HG03196 (cell line): ENCODE data around the gene TAS2R31.
"Not testable (repeated sequence)": the region's sequence is repeated elsewhere in the genome, so short reads cannot be mapped to it uniquely, and the experiment has no call there.

Experiments
- ATAC-seq: cut with Tn5 transposase; IDR thresholded peaks from one replicate; pipeline ENCODE4 v1.9.1; 2021; ENCODE audit not compliant: unreplicated experiment

The TAS2R31 gene

GRCh38 chr12:11031307-11031706, at the start of gene TAS2R31:
Gene TAS2R31 (minus strand): TSS chr12:11031407. CDS start chr12:11031335, 72 bp downstream.
- no peak for ATAC-seq

DNA sequence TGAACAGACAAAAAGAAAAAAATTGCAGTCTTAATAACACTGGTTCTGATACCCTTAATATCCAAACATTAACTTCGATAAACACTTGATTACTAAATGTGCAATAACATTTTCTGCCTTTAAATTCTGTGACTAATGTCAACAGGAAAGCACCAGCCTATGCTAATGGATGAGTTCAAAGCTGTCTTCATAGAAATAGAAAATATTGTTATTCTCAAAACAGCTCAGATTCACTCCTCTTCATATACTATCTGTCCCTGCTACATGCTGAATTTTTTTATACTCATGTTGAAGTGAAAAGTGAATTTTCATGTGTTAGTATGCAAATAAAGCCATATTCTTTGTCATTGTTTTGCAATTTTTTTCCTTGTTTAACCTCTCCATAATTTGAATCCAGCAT, 47.0 kb upstream of the TAS2R31 start:
- ATAC-seq, result no peak

DNA sequence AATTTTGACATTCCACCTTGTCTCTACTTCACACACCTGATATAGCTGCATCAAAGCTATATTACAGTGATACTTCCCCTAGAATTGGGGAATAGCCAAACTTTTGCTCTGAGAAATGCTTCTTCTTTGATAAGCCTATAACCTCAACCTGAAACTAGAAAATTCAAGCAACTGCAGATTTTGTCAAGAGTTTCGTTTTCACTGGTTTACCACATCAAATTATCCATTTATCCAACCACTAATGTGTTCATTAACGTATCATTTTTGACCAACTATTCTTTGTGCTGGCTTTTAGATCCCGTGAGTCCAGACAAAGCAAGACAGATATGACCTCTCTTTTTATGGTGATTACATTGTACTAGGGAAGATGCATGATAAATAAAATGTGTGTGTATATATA, 44.4 kb upstream of the TAS2R31 start:
- ATAC-seq, result no peak

- ATAC-seq, result no peak
These were observed 40.2 kb upstream of the TAS2R31 start for GRCh38 chr12:11071414-11071813.

DNA sequence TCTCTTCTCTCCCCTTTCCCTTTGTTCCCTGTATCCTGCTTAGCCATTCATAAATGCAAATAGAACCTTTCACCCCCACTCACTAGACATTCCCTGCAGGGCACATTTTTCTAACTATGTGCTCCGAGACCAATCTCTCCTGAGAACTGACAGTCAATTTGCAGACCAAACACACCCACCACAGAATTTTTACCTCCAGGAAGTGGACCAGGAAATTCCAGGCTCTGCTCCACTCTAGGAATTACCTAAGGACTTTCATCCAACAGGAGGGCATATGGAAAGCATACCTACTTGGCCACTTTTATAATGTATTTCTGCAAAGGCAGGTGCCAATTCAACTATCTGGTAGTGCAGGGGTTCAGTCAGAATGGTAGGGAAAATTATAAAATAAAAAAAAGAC, 39.8 kb upstream of the TAS2R31 start:
- ATAC-seq, result no peak

DNA sequence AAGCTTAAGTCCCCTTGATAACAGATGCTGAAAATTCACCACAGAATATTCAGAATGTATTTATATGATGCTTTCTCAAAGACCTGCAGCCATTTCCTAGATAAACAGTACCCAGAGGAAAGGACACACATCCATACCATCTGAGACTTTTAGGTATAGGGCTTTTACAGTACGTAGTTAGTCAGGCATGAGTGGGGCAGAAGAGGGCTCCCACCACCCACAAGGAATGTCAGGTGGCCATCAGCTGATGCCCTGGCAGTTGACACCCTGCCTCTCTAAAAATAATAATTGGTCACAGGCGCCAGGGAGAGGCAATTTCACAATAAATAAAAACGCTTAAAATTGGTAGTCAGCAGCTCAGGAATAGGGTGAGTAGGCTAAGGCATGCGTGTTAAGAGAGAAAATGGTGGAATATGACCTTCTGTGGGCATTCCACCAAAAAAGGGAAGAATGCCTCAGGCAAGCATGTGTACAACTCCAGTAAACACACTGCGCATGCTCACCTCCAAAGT, 38.7 kb upstream of the TAS2R31 start:
- ATAC-seq, result no peak

- ATAC-seq, result no peak
These were observed 36.3 kb upstream of the TAS2R31 start for GRCh38 chr12:11067514-11067913.

DNA sequence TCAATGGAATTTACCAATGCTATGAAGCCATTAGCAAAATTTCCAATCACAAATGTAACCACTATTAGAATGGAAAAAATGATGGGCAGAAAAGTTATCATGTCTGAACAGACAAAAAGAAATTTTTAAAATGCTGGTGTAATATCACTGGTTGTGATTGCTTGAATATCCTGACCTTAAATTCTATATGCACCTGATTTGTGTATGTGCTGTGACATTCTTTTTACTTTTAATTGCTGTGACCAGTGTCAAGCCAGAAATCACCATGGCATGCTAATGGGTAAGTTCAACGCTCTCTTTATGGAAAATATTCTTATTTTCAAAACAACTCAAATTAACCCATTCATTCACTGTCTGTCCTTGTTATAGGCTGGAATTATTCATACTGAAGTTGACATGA, 31.0 kb upstream of the TAS2R31 start, which contains the start of gene TAS2R46:
Gene TAS2R46 (minus strand): TSS at position 101 of the 400 bp plus-strand sequence. CDS start 0 bp downstream, at position 101.
- not testable (repeated sequence) for ATAC-seq

DNA sequence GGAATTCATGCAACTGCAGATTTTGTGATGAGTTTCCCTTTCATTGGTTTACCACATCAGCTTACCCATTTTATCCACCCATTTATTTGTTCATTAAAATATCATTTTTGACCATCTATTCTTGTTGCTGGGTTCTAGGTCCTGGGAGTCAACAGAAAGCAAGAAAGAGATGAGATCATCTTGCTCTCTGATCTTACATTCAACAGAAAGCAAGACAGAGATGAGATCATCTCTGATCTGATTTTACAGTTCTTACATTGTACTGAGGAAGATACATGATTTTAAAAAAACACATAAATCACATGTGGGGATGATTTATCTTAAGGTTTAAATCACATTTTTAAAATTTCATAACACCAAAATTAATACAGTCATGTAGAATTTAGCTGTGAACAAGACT, 28.6 kb upstream of the TAS2R31 start:
- ATAC-seq, result no peak

DNA sequence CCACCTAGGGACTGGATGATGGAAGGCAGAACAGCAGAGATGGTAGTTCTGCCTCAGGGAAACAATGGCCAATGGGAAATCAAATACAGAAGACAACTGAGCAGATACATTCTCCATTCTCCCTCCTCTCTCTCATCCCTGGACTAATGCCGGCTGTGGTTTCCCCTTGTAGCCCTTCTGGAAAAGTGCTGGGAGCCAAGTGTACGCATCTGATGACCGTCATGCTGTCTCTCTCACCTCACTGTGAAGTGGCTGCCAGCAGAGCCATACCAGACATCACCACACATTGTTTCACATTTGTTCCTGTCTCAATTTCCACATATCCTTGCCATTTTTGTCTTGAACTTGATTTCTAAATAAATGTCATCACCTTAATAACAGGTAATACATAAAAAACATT, 27.8 kb upstream of the TAS2R31 start:
- no peak for ATAC-seq

DNA sequence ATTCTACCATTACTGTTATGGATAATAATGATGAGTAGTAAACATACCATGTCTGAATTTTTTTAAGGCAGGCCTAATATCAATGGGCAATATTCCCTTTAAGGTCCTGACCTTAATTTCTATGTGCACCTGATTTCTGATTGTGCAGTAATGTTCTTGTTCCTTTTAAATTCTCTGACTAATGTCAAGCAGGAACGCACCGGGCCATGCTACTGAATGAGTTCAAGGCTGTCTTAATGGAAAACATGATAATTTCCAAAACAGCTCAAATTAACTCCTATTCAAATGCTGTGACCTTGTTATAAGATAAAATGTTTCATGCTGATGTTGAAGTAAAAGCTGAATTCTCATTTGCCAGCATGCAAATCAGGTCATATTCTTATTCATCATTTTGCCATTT, 24.1 kb upstream of the TAS2R31 start:
- ATAC-seq, result no peak

DNA sequence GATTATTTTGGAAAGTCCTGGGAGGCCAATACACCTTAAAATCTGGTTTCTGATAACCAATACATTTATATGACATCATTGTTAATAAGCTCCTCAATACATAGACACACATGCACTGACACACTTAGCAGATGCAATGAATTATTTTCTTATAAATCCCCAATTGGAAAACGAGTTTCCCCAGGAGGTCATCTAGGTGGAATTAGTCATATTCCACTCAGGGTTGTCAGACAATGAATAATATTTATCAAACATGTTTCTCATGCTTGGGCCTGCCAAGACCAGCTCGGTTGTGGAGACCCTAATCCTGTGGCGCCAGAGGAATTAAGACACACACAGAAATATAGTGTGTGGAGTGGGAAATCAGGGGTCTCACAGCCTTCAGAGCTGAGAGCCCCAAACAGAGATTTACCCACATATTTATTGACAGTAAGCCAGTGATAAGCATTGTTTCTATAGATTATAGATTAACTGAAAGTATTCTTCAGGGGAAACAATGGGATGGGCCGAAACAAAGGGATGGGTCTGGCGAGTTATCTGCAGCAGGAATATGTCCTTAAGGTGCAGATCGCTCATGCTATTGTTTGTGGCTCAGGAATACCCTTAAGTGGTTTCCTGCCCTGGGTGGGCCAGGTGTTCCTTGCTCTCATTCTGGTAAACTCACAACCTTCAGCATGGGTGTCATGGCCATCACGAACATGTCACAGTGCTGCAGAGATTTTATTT, 18.8 kb upstream of the TAS2R31 start:
- ATAC-seq, result not testable (repeated sequence)

GRCh38 chr12:11041366-11041765, 10.2 kb upstream of the TAS2R31 start:
- not testable (repeated sequence) for ATAC-seq

GRCh38 chr12:11040162-11040561, 9.0 kb upstream of the TAS2R31 start:
- ATAC-seq, result no peak

DNA sequence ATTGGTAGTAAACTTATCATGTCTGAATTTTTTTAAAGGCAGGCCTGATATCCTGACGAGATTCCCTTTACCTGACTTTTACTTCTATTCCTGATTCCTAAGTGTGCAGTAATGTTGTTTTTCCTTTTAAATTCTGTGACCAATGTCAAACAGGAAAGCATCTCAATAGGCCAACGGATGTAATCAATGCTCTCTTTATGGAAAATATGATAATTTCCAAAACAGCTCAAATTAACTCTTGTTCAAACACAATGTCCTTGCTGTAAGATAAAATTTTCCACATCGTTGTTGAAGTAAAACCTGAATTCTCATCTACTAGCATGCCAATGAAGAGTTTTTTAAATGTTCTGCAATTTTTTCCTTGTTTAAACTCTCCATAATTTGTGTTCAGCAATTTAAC, 8.0 kb upstream of the TAS2R31 start:
- no peak for ATAC-seq

- not testable (repeated sequence) for ATAC-seq
These were observed 2.8 kb upstream of the TAS2R31 start for GRCh38 chr12:11033959-11034358.

DNA sequence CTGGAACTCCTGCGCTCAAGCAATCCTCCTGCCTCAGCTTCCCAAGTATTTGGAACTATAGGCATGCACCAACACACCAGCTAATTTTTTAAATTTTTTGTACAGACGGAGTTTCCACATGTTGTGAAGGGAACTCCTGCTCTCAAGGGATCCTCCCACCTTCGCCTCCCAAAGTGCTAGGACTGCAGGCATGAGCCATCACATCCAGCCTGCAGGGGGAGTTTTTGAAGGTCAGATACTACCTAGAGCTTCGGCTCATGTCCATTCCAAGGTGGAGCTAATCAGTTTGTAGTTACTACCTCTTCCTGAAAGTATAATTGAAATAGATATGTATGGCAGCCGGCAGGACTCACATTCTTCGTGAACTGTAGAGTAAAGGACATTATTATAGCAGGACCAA, 5.1 kb downstream of the TAS2R31 start:
- ATAC-seq, result no peak

GRCh38 chr12:11023387-11023786, 7.8 kb downstream of the TAS2R31 start:
- no peak for ATAC-seq

GRCh38 chr12:11022520-11022919, 8.7 kb downstream of the TAS2R31 start, which contains the start of gene TAS2R19:
Gene TAS2R19 (minus strand): TSS chr12:11022620. CDS start chr12:11022571, 49 bp downstream.
- no peak for ATAC-seq

- ATAC-seq, result no peak
These were observed 14.3 kb downstream of the TAS2R31 start for GRCh38 chr12:11016937-11017336.

GRCh38 chr12:11015775-11016430, 15.3 kb downstream of the TAS2R31 start:
- ATAC-seq, result no peak

DNA sequence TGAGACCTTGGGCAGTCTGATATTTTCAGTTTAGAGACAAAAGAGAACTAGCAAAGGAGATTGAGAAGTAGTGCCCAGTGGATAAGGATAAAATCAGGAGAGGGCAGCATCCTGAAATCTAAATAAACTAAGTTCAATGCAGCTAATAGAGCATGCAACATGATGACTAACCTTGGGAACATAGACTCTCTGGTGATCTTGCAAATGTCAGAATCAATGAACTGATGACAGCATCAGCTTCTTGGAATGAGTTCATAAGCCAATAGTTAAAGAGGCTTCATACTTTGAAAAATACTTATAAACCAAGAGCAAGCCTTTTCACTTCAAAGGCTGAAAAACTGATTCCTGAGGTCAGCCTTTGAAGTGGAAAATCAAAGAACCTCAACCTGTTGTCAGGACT, 17.0 kb downstream of the TAS2R31 start:
- no peak for ATAC-seq
